WTC11 (cell line): ENCODE results near the gene TDRD1. TPM values are rescaled to one million over a fixed set of nuclear protein-coding genes. Genes with fewer than 3 reads are reported as not detected.

Source experiments
- ATAC-seq: fragments of 200-7000 bp; cut with Tn5 transposase; 2 replicates; pipeline ENCODE4 v1.10.0; 2021; ENCODE audit warnings: mild to moderate bottlenecking, moderate library complexity
- CTCF ChIA-PET: fragments of 300-600 bp; sonication (Branson Sonifier 250); formaldehyde crosslinking; loops from one replicate; lab custom pipeline; 2021; ENCODE audit warnings: antibody characterized with exemption; lab: Charles Lee
- POLR2A ChIA-PET: fragments of 350-600 bp; sonication (Branson Sonifier 250); formaldehyde crosslinking; loops from one replicate; lab custom pipeline; 2021; ENCODE audit warnings: antibody characterized with exemption; lab: Charles Lee
- DNase-seq: peaks from one replicate; pipeline ENCODE4 v3.0.0; 2021; ENCODE audit warnings: low spot score
- H3K27ac Mint-ChIP-seq: 2 replicates; pipeline ENCODE4 v1.8.0; 2021; ENCODE audit warnings: mixed read lengths
- H3K27me3 Mint-ChIP-seq: 2 replicates; pipeline ENCODE4 v1.8.0; 2021; ENCODE audit warnings: low read depth, mild to moderate bottlenecking, moderate library complexity, mixed read lengths
- H3K36me3 Mint-ChIP-seq: 2 replicates; pipeline ENCODE4 v1.8.0; 2021; ENCODE audit warnings: mixed read lengths
- H3K4me1 Mint-ChIP-seq: 2 replicates; pipeline ENCODE4 v1.8.0; 2022; ENCODE audit warnings: mixed read lengths
- H3K4me3 Mint-ChIP-seq: 2 replicates; pipeline ENCODE4 v1.8.0; 2021; ENCODE audit warnings: mild to moderate bottlenecking, moderate library complexity, mixed read lengths
- H3K9me3 Mint-ChIP-seq: 2 replicates; pipeline ENCODE4 v1.8.0; 2021; ENCODE audit warnings: mixed read lengths
- AR ChIP-seq: fragments of 250-450 bp; sonication (Bioruptor Pico); IDR thresholded peaks from 2 replicates; pipeline ENCODE4 v1.9.0; 2021; ENCODE audit warnings: mild to moderate bottlenecking
- ATF2 ChIP-seq: sonication (generic); formaldehyde crosslinking; IDR thresholded peaks from 2 replicates; pipeline ENCODE4 v1.8.1; 2022; ENCODE audit warnings: low read depth, missing genetic modification reagents, borderline replicate concordance
- ATF3 ChIP-seq: sonication (generic); formaldehyde crosslinking; conservative IDR thresholded peaks from 2 replicates; pipeline ENCODE4 v1.8.1; 2022; ENCODE audit warnings: mild to moderate bottlenecking, missing genetic modification reagents
- CREM ChIP-seq: sonication (generic); formaldehyde crosslinking; IDR thresholded peaks from 2 replicates; pipeline ENCODE4 v1.8.1; 2022; ENCODE audit warnings: mild to moderate bottlenecking, missing genetic modification reagents, moderate library complexity
- E2F5 ChIP-seq: sonication (generic); formaldehyde crosslinking; IDR thresholded peaks from 2 replicates; pipeline ENCODE4 v1.8.1; 2022; ENCODE audit warnings: mild to moderate bottlenecking, moderate library complexity, missing genetic modification reagents
- EMX1 ChIP-seq: fragments of 250-450 bp; sonication (Bioruptor Pico); IDR thresholded peaks from 2 replicates; pipeline ENCODE4 v1.8.0; 2021; ENCODE audit warnings: mild to moderate bottlenecking
- ERG ChIP-seq: fragments of 250-450 bp; sonication (Bioruptor Pico); IDR thresholded peaks from 2 replicates; pipeline ENCODE4 v1.8.0; 2021; ENCODE audit warnings: mild to moderate bottlenecking
- ESRRA ChIP-seq: sonication (generic); formaldehyde crosslinking; IDR thresholded peaks from 2 replicates; pipeline ENCODE4 v1.8.1; 2022; ENCODE audit warnings: mild to moderate bottlenecking, missing genetic modification reagents, borderline replicate concordance
- FOXJ3 ChIP-seq: sonication (generic); formaldehyde crosslinking; IDR thresholded peaks from 2 replicates; pipeline ENCODE4 v1.9.0; 2021; ENCODE audit warnings: missing genetic modification reagents, mild to moderate bottlenecking, borderline replicate concordance
- FOXK1 ChIP-seq: sonication (generic); formaldehyde crosslinking; IDR thresholded peaks from 2 replicates; pipeline ENCODE4 v1.8.0; 2022; ENCODE audit warnings: mild to moderate bottlenecking, moderate library complexity, missing genetic modification reagents
- GABPB1 ChIP-seq: sonication (generic); formaldehyde crosslinking; IDR thresholded peaks from 2 replicates; pipeline ENCODE4 v1.8.1; 2023; ENCODE audit warnings: mild to moderate bottlenecking, missing genetic modification reagents
- GRHL2 ChIP-seq: fragments of 250-450 bp; sonication (Bioruptor Pico); IDR thresholded peaks from 2 replicates; pipeline ENCODE4 v1.8.0; 2022; ENCODE audit warnings: mild to moderate bottlenecking, moderate library complexity; ENCODE audit not compliant: insufficient replicate concordance, severe bottlenecking
- IRF1 ChIP-seq: sonication (generic); formaldehyde crosslinking; IDR thresholded peaks from 2 replicates; pipeline ENCODE4 v1.8.0; 2023; ENCODE audit warnings: missing genetic modification reagents
- MAX ChIP-seq: sonication (generic); formaldehyde crosslinking; IDR thresholded peaks from 2 replicates; pipeline ENCODE4 v1.8.0; 2022; ENCODE audit warnings: mild to moderate bottlenecking, missing genetic modification reagents
- NFYB ChIP-seq: sonication (generic); formaldehyde crosslinking; conservative IDR thresholded peaks from 2 replicates; pipeline ENCODE4 v1.8.0; 2022; ENCODE audit warnings: low read depth, missing genetic modification reagents
- OVOL2 ChIP-seq: fragments of 250-450 bp; sonication (Bioruptor Pico); IDR thresholded peaks from 2 replicates; pipeline ENCODE4 v1.9.0; 2021; ENCODE audit warnings: mild to moderate bottlenecking, borderline replicate concordance
- SMAD3 ChIP-seq: sonication (generic); formaldehyde crosslinking; IDR thresholded peaks from 2 replicates; pipeline ENCODE4 v1.8.0; 2022; ENCODE audit warnings: missing genetic modification reagents, mild to moderate bottlenecking, borderline replicate concordance
- ZNF219 ChIP-seq: sonication (generic); formaldehyde crosslinking; IDR thresholded peaks from 2 replicates; pipeline ENCODE4 v1.8.0; 2023; ENCODE audit warnings: missing genetic modification reagents, mild to moderate bottlenecking, borderline replicate concordance
- ZNF317 ChIP-seq: sonication (generic); formaldehyde crosslinking; IDR thresholded peaks from 2 replicates; pipeline ENCODE4 v1.8.1; 2023; ENCODE audit warnings: low read depth, mild to moderate bottlenecking, moderate library complexity, missing genetic modification reagents, borderline replicate concordance
- ZNF425 ChIP-seq: fragments of 250-450 bp; sonication (Bioruptor Pico); conservative IDR thresholded peaks from 2 replicates; pipeline ENCODE4 v1.9.0; 2021; ENCODE audit warnings: mild to moderate bottlenecking
- ZNF532 ChIP-seq: fragments of 250-450 bp; sonication (Bioruptor Pico); IDR thresholded peaks from 2 replicates; pipeline ENCODE4 v1.9.0; 2021; ENCODE audit warnings: mild to moderate bottlenecking, borderline replicate concordance
- total RNA-seq: library from RNA; stranded (reverse); gene quantifications from 3 replicates; pipeline ENCODE4 v1.2.3, GENCODE V29; 2021

TDRD1 gene
- total RNA-seq, 1 experiment from 2014 or later: 0.70 TPM

GRCh38 chr10:114138581-114138980 lies 40.6 kb upstream of the TDRD1 start (continued):
- TF ChIP-seq OVOL2 (CRISPR knock-in tag): no peak

GRCh38 chr10:114140036-114140435 lies 39.1 kb upstream of the TDRD1 start:
- no peak for ATAC-seq
- Mint-ChIP-seq H3K9me3 (no peaks in the 10 kb centered on the region), H3K27ac (no peak overlapping the region), H3K4me3 (no peak overlapping the region), H3K27me3 (no peaks in the 10 kb centered on the region), H3K4me1 (no peaks in the 10 kb centered on the region), H3K36me3 (peaks cover 31% of the 10 kb centered on the region)
- DNase-seq: no peak
- ChIA-PET CTCF (no interaction called here), POLR2A (no interaction called here)
- TF ChIP-seq ESRRA (CRISPR knock-in tag) (no peak), CREM (CRISPR knock-in tag) (no peak), GABPB1 (CRISPR knock-in tag) (no peak), NFYB (CRISPR knock-in tag) (no peak), EMX1 (CRISPR knock-in tag) (no peak), GRHL2 (no peak), ERG (CRISPR knock-in tag) (no peak), ZNF532 (CRISPR knock-in tag) (no peak), MAX (CRISPR knock-in tag) (no peak), ATF2 (CRISPR knock-in tag) (no peak), FOXJ3 (CRISPR knock-in tag) (no peak), IRF1 (CRISPR knock-in tag) (no peak), E2F5 (CRISPR knock-in tag) (no peak), AR (CRISPR knock-in tag) (no peak), SMAD3 (CRISPR knock-in tag) (no peak), ZNF317 (no peak), ATF3 (CRISPR knock-in tag) (no peak), FOXK1 (CRISPR knock-in tag) (no peak), ZNF219 (CRISPR knock-in tag) (no peak), ZNF425 (no peak)
